GM18858 (cell line): Measurements from ENCODE around the gene BLACAT1.
"Not testable (repeated sequence)": the region's sequence is repeated elsewhere in the genome, so short reads cannot be mapped to it uniquely, and the experiment has no call there.

ENCODE experiments used
- ATAC-seq: cut with Tn5 transposase; IDR thresholded peaks from one replicate; pipeline ENCODE4 v1.9.1; 2021; ENCODE audit not compliant: unreplicated experiment

BLACAT1 gene

DNA sequence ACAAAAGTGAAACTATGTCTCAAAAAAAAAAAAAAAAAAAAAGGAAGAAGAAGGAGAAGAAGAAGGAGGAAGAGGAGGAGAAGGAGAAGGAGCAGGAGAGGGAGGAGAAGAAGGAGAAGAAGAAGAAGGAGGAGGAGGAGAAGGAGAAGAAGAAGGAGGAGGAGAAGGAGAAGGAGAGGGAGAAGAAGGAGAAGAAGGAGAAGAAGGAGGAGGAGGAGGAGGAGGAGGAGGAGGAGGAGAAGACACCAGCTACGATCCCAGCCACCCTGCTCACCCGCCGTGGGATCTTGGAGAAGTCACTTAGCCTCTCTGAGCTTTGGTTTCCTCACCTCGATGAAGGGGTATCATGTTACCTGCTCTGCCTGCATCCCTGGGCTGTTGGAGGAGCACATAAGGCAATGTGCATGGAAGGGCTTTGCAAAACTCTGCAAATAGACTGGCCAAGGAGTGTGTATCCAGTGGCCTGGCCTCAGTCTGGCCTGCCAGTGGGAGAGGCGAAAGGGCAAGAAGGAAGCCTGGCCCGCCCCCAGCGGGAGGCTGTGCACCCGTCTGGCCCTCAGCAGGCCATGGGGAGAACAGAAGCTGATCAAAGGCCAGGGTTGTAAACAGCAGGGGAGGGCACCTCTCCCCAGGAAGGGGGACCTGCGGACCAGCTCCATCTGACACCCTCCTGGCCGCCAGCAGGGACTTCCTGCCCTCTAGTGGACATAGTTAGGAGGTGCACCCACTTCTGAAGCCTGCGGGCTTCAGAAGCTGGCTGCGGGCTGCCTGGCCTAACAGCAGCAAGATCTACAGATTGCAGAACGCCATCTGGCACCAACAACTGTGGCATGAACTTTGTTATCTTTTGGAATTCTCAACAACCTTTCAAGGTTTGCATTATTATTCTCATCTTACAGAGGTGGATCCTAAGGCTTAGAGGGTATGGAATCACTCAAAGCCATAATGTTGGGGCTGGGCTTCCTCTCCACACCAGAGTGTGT lies 29.4 kb upstream of the BLACAT1 start:
- no peak for ATAC-seq

DNA sequence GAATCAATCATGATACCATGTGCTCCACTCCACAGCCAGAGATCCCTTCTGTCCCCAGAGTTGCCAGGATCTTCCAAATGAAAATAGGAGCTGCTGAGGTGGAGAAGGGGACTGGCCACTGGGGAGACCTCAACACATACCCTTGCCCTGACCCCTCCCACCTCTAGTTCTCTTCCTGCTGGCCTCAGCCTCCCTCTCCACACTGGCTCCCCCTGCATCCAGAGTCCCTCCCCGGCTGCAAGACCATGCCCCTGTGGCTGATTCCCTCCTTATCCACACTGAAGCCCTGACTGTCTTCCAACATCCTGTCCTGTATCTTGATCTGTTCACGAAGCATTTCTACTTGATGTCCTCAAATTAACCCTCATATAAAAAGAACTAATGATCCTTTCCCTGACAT lies 27.5 kb upstream of the BLACAT1 start:
- ATAC-seq, result no peak

DNA sequence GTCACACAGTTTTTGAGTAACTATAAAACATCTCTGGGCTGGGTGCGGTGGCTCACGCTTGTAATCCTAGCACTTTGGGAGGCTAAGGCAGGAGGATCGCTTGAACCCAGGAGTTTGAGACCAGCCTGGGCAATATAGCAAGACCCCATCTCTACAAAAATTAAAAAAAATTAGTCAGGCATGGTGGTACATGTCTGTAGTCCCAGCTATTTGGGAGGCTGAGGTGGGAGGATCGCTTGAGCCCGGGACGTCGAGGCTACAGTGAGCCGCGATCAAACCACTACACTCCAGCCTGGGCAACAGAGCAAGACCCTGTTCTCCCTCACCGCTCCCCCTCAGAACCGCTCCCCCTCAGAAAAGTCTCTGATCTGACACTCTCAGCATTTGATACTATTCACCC lies 26.7 kb upstream of the BLACAT1 start:
- ATAC-seq, result not testable (repeated sequence)

DNA sequence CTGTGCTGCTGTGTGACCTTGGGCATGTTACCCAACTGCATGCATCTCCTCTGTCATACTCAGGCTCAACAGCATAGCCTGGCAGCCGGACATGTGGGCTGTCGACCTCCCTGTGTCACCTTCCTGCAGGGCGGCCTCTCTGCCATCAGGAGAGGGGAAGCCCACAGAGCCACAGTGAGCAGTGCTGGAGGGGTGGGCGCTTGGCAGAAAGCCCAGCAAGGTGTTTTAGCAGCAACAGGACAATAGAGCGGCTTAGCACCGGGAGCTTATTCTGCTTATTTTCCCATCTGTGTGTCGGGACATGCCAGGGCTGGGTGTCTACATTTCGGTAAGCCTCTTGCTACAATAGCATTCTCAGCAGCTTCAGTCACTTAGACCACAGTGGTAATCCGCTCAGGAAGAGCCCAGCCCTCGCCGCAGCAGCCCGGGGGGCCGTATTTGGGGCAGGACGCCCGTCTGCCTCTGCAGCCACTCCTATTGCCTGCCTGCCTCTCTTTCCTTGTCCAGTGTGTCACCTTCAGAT lies 25.8 kb upstream of the BLACAT1 start:
- no peak for ATAC-seq

DNA sequence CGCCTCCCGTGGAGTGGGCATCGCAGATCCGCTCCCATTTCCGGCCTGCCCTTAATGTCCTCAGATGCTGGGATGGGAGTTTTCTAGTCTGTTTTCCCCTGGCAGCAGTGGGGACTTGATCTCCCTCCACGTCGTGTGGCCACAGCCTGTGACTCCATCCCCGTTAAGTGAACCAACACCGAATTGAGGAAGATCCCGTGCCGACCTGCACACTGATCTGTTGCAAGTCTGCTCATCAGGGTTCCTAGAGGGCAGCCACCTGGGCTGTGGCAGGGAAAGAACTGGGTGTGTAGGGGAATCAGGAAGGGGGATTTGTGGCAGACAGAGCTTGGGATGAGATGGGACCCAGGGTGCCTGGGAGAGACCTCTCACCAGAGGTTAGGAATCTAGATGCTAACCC lies 25.4 kb upstream of the BLACAT1 start:
- ATAC-seq, result no peak

DNA sequence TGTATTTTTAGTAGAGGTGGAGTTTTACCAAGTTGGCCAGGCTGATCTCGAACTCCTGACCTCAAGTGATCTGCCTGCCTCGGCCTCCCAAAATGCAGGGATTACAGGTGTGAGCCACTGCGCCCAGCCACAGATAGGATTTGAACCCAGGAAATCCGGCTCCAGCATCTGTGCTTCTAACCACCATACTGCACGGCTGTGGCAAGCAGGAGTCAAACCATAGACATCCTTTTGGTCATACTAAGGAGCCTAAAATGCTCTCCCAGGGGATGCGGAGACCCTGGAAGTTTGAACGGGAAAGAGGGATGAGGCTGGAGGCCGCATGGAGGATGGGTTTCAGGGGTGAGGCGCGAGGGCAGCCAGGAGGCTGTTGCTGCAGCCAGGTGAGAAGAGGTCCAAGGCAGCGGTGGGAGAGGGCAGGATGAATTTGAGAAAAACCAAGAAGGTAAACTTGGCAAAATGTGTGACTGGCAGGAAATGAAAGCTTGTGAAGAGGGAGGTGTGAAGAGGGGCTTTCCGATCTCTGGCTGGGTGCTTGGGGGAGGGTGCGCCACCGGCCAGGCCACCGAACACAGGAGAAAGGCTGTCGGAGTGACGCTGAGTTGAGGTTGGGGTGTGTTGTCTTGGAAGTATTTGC lies 24.6 kb upstream of the BLACAT1 start:
- no peak for ATAC-seq

DNA sequence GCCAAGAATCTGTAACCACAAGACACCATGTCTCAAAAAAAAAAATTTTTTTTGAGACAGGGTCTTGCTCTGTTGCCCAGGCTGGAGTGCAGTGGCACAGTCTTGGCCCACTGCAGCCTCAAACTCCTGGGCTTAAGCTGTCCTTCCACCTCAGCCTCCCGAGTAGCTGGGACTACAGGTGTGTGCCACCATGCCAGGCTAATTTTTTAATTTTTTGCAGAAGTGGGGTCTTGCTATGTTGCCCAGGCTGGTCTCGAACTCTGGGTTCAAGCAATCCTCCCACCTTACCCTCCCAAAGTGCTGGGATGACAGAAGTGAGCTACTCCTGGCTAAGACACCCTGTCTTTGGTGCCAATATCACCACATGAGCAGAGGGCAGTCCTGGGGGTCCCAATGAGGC lies 23.1 kb upstream of the BLACAT1 start:
- not testable (repeated sequence) for ATAC-seq

DNA sequence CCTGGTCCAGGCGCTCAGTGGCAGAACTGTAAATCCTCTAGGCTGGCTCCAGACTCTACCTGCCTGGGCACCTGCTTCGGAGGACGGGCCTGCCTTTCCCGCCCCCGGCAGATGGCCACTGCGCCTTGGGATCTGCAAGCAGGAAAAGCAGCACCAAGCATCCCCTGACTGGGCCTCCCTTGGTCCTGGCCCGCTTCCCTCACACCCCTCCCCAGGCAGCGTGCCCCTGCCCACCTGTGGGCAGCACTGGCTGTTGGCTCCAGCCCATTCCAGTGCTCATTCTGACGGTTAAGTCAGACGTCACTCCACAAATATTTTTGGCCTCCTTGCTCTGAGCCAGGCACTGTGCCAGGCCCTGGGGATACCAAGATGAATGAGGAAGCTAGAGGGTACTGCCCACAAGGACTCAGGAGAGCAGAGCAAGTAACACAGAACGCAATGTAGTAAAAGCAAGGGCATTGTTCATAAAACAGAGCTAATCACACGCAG lies 22.0 kb upstream of the BLACAT1 start:
- ATAC-seq, result no peak

DNA sequence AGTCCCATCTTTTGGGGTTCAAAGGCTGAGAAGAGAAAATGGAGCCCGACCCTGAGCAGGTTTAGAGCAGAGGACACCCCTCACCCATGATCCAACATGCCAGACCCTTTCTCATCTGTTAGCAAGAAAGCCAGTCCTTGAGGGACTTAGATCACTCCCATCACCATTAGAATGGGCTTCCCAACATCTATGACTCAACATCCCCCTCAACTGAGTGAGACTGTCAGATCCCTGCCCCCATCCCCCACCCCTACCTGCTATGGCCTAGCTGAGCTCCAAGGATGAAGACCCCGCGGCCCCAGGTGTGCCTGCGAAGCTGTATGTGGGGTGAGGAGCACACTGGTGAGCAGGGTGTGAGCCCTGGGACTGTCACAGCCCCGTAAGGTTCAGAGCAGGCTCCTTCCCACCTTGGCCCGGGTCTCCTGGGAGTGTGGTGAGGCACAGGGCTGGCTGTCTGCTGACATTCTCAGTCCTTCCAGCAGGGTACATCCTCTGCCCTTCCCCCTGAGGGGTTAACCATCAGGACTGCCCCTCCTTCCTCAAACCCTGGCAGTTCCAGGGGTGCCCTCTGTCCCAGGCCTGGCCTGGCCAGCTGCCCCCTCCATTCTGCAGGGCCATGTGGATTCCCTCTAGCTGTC lies 21.4 kb upstream of the BLACAT1 start:
- no peak for ATAC-seq

DNA sequence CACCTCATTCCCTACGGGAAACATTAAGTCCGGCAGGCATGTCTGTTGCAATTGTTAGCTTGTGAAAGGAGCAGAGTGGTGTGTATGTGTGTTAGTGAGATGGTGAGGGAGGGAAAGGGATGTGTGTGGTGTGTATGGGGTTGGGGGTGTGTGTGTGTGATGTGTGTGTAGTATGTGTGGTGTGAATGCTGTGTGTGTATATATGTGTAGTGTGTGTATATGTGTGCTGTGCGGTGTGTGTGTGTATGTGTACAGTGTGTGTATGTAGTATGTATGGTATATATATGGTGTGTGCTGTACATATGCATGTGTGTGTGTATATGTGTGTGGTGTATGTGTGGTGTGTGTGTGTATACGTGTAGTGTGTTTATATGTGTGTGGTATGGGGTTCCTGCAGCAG lies 20.8 kb upstream of the BLACAT1 start:
- ATAC-seq, result no peak

DNA sequence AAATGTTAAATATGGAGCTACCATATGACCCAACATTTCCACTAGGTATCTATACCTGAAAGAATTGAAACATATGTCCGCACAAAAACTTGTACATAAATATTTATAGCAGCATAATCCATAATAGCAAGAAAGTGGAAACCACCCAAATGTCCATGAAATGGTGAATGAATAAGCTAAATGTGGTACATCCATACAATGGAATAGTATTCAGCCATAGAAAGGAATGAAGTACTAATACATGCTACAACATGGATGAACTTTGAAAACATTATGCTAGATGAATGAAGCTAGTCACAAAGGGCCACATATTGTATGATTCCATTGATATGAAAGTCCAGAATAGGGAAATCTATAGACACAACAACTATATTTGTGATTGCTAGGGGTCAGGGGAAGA lies 20.0 kb upstream of the BLACAT1 start:
- ATAC-seq, result no peak

DNA sequence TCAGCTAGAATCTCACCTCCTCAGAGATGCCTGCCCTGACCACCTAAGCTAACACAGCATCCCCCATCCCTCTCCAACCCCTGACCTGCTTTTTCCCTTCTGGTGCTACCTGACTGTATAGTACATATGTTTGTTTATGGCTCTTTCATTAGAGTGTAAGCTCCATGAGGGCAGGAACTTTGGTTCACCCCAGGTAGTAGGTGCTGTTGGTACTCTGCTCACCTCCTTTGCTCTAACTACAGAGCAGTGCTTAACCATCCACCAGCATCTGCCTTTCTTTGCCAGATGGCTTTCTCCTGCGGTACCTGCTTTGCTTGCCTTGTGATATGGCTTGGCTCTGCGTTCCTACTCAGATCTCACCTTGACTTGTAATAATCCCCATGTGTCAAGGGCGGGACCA lies 18.7 kb upstream of the BLACAT1 start:
- no peak for ATAC-seq

DNA sequence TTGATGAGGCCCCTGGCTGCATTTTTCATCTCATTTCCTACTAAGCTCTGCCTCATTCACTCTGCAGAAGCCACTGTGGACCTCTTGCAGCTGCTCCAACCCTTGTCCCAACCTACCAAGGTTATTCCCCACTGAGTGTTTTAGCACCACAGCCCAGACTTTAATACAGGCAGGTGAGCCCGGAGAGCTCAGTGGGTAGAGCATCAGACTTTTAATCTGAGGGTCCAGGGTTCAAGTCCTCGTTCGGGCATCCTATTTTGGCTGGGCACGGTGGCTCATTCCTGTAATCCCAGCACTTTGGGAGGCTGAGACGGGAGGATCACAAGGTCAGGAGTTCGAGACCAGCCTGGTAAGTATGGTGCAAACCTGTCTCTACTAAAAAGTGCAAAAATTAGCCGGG lies 18.1 kb upstream of the BLACAT1 start:
- ATAC-seq, result no peak

DNA sequence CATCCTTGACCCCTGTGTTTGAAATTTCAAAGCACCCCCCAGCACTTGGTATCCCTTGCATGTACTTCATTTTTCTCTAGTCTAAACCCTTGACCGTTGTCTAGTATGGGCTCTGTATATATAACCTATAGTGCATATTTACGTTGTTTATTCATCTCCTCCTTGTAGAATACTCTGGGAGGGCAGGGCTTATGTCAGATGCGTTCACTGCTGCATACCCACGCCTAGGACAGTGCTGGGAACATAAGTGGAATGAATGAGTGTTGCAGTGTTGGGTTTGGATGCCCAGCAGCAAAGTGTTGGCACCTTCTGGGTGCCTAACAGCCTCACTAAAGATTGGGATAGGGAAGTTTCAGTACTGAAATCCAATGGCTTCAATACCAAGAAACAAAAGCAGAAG lies 17.6 kb upstream of the BLACAT1 start:
- ATAC-seq, result no peak

DNA sequence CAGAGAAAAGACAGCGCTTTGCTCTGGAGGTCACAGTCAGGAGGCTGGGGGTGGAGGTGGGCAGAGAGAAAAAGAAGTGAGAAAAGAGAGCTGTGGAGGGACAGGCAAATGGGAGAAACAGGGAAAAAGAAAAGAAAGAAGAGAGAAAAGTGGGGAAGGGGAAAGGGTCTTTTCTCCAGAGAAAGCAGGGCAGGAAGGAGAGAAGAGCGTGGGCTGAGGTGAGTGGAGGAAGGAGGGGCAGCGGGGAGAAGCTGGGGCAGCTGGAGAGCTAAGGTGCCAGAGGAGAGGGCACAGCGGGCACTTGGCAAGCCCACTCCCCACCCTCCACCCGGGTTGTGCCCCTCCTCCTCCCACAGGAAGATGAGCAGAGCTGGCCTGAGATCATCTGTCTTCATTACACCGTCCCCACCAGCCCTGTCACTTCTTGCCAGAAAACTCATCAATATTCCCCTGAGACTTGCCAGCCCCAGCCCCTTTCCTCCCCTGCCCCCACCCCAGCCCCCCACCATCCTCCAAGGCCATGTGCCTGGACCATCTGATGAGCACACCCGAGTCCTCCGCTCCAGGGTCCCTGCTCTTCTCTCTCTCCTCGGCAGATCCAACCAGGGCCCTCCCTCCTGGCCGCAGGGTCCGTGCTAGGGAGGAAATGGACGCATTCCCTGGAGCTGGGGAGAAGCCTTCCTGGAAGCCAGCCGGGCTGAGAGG lies 17.0 kb upstream of the BLACAT1 start:
- ATAC-seq, result no peak

DNA sequence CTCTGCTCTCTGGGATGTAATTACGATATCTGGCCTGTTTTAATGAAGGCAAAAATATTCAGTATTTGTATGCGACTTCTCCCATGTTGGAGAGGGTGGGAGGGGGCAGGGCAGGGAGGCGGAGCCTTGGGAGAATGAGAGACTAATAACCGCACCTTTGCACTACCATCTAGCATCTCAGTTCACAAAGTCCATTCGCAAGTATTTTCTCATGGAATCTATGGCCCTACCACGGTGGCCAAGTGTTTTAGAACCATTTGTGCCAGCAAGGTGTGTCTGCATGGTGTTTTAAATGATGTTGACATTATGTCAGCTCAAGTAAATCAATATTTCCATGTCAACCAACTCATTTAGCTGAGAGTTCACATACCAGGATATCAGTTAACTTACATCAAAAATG lies 14.3 kb upstream of the BLACAT1 start:
- ATAC-seq, result no peak

DNA sequence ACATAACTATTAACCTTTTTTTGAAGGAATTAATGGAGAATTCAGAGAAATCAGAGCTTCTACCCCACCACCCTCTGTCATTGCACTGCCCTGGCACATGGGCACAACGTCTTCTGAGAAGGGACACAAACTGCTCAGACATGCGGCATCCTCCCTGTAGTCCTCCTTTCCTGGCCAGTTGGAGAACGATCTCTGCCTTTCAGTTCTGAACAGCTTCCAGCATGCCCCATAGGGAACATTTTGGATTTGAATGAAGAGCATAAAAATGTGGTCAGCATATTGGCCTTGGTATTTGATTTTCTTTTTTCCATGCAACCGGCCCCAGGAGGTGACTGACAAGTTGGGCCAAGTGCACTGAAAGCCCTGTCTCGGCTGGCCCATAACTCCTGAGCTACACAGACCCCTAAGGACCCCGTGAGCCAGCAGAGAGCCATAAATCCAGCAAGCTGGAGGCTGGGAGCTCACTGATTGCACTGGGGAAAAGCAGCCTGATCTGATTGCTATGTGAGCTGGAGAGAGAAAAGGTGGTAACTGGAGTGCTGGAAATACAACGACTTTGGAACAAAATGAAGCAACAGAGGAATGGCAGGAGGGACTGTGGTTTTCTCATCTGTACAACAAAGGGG lies 10.9 kb upstream of the BLACAT1 start:
- no peak for ATAC-seq

DNA sequence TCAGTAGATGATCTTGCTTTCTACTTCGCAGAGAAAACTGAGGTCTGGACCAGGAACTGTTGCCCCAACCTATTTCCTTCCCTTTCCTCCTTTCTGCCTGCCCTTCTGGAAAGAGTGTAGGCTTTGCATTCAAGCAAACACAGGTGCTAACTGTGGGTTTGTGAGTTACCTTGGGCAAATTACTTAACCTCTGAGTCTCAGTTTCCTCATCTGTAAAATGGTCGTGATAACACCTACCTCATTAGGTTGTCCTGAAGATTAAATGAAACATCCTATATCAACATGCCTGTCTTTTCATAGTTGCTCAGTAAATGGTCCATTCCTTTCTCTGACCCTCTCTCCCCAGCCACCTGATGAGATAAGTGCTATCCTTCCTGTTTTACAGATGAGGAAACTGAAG lies 9.5 kb upstream of the BLACAT1 start:
- ATAC-seq, result no peak

DNA sequence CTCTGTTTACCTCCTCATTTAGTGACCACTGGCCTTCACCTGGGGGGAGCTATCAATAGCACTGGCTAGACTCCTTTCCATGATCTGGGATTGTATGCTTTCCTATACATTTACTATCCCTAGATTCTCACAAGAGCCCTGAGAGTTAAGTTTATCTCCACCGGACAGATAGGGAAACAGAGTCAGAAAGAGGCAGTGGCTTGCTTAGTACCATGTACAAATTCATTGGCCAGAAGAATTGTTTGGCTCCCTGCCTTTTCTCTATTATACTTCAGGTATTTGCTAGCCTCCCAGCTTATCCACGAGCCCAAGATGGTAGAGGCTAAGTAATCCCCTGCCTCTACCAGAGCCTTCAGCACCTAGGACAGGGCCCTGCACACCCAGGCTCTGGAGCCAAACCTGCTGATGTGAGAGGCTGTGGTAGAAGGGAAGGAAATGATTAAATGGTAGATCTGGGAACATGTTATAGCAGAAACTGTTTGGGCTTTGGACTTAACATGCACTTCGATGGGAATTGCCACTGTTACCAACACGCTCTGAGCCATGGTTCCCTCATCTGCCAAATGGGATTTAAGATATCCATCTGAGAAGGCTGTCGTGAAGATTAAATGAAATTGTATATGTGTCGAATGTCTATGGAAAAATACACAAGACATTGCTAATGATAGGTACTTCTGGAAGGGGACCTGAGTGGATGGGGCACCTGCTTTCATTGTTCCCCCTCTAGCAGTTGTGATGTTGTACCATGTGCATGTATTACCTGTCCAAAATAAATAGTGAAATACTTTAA lies 3.1 kb upstream of the BLACAT1 start:
- ATAC-seq, result no peak
